Neural progenitor cell (in vitro differentiated cells): Measurements from ENCODE around the gene LYST.

ENCODE experiments used
- CTCF ChIP-seq: fragments of 200-600 bp; sonication (generic); IDR thresholded peaks from 2 replicates; pipeline ENCODE4 v1.5.1; 2017; ENCODE audit warnings: antibody characterized with exemption, mild to moderate bottlenecking
- EZH2 ChIP-seq: fragments of 200-600 bp; sonication (generic); IDR thresholded peaks from 2 replicates; pipeline ENCODE4 v1.6.1; 2017; ENCODE audit warnings: antibody characterized with exemption, mild to moderate bottlenecking, moderate library complexity
- EZH2phosphoT487 ChIP-seq: fragments of 200-600 bp; sonication (generic); IDR thresholded peaks from 2 replicates; pipeline ENCODE4 v1.6.1; 2017; ENCODE audit warnings: antibody characterized with exemption

GRCh38 chr1:235799264-235799663, 67.4 kb downstream of the LYST start:
- TF ChIP-seq CTCF (no peak), EZH2 (no peak), EZH2phosphoT487 (no peak)
